Medulla oblongata (tissue), 1 donor: ENCODE measurements around the gene SLC24A4.

ENCODE experiments used
- DNase-seq: peaks from one replicate; pipeline ENCODE4 v3.0.0-alpha.2; 2015; ENCODE audit errors: extremely low spot score

Gene SLC24A4, protein sequence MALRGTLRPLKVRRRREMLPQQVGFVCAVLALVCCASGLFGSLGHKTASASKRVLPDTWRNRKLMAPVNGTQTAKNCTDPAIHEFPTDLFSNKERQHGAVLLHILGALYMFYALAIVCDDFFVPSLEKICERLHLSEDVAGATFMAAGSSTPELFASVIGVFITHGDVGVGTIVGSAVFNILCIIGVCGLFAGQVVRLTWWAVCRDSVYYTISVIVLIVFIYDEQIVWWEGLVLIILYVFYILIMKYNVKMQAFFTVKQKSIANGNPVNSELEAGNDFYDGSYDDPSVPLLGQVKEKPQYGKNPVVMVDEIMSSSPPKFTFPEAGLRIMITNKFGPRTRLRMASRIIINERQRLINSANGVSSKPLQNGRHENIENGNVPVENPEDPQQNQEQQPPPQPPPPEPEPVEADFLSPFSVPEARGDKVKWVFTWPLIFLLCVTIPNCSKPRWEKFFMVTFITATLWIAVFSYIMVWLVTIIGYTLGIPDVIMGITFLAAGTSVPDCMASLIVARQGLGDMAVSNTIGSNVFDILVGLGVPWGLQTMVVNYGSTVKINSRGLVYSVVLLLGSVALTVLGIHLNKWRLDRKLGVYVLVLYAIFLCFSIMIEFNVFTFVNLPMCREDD

DNA sequence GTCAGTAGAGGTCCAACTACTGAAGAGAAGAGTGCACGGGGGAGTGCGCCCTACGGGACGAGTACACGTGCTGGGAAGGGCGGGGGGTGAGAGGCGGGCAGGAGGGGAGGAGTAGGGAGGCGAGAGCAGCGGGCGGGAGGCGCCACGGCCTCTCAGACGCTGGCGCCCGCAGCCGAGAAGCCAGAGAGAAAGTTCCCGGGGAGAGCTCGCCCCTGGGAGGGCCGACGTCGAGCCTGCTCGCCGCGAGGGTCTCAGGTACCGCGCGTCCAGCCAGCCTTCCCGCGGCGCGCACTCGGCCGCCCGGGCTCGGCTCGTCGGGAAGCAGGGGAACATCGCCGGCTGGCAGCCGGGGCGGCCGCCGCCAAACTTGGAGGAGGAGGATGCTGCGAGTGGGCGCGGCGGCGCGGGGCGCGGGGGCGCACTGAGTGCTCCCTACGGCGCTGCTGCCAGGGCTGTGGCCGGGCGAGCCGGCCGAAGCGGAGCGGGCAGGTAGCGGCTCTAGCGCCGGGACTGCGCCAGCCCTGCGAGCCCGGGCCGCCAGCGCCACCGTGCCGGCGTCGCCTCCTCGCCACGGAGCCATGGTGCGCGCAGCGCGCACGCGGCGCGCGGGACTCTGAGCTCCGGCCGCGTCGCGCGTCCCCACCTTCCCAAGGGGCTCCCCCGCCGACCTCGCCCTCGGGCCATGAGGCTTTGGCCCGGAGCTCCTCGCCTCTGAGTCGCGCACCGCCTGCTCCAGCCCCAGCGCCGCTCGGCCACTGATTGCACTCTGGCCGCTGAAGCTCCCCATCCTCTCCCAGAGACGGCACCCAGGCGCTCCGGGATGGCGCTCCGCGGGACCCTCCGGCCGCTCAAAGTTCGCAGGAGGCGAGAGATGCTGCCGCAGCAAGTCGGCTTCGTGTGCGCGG lies at the start of gene SLC24A4:
Gene SLC24A4, plus strand, starts transcription at position 155 of the 905 bp plus-strand sequence. Its CDS starts 666 bp downstream, at position 821.
- DNase-seq = peak; percentile 21

GRCh38 chr14:92273166-92273565 lies 49.8 kb upstream of the SLC24A4 start:
- DNase-seq = no peak

- no peak for DNase-seq
These were observed 48.9 kb upstream of the SLC24A4 start for GRCh38 chr14:92274055-92274454.

DNA sequence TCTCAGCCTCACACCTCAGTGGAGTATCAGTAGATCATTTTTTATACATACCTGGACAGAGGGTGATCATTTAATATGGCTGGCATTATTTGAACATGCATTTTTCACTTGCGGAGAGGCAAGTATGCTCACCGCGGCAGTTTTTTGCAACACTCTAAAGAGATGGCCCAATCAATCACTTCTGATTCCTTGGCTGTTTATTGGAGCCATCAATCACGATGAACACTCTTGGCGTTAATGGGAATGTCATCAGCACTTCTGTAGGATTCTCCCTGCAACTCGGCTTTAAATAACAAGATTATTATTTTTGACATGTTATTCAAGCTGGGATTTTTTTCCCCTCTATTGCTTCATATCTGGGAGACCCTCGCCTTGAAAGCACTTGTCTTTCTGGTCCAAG lies 46.9 kb upstream of the SLC24A4 start:
- DNase-seq = no peak

DNA sequence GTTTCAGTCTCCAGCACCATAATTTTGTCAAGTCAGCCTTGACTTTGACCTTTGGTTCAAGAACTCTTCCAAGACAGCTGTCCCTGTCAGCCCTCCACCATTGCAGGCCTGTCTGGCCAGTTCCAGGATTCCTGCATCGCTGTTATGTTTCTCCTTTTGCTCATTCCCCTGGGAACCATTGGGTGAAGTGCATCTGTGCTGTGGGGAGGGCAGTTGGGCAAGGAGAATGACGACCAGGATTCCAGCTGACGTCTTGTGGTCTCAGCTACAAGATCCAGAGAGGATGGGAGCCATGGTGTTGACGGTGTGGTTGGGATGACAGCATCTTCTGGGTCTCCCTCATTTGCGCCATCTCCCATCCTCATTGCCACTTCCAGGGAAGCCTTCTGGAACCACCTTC lies 45.9 kb upstream of the SLC24A4 start:
- no peak for DNase-seq

DNA sequence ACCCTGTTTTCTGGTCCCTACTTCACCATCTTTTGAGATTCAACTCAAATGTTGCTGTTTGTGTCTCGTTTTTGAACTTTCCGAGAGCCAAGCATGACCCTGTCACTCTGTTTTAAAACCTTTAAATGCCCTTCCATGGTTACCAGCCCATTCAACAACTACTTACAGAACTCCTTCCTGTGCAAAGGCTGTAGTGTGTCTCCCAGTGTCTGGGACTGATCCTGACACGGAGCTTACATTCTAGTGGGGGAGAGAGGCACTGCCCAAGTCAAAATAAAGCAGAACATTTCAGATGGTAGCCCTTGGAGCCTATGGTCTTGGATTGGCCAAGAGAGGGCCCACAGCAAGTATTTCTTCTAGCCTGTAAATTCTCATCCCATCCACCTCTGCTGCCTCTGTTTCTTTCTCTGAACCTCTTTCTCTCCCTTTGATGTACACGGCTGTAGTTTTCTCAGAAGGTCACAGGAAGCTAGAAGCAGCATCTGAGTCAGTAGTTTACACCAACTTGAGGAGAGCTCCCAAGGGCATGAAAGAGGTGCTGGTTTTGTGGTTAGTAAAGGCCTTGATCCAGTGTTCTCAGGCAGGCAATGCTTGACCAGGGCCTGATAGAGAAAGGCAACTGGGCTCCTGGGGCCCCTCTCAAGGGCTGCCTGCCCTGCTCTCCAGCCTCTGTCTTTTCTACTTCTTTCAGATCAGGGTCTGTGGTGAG lies 42.3 kb upstream of the SLC24A4 start:
- DNase-seq = no peak

DNA sequence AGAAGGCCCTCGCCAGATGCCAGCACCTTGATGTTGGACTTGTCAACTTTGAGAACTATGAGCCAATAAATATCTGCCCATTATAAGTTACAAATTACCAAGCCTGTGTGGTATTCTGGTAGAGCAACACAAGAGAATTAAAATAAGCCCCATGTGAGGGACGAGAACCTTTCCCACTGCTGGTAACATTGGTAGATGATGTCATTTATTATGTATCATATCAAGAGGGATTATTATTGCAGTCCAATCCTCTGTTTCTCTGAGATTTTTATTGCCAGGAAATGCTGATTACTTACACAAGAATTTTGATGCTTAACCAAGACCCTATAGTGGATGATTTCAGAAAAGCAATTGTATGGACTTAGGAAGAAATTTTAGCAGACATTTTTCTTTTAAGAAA lies 40.3 kb upstream of the SLC24A4 start:
- no peak for DNase-seq

DNA sequence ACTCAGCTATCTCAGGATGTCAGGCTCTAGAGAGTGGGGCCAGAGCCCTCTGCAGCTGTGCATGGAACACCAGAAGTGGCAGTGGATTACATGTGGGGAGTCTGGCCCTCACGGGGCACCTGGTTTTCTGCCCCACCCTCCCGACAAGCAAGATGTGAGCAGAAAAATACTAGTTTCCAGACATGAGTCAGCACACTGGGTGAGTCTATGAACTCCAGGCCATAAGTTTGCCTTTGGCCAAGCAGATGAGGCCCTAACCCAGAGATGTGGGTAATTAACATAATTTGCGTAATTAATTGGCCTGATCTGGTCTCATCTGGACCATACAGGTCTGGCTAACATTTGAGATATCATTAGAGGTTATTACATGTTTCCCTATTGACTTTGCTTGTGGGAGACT lies 37.7 kb upstream of the SLC24A4 start:
- DNase-seq = no peak

DNA sequence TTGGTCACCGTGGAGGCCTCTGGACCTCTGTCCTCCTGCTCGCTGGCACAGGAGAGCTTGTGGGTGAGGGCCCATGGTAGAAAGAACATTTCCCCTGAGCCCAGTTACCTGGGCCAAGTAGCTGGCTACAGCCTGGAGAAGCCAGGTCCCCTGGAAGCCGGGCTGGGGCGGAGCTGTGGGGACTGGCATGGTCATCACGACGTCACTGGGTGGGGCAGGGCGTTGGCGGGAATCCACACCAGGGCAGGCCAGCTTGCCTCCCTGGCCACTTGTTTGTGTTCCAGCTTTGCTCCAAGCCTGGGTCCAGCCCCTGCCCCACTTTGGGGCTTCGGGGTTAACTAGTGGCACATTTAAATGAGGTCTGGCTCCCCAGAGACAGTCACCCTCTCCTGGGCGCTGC lies 35.0 kb upstream of the SLC24A4 start:
- DNase-seq = no peak

DNA sequence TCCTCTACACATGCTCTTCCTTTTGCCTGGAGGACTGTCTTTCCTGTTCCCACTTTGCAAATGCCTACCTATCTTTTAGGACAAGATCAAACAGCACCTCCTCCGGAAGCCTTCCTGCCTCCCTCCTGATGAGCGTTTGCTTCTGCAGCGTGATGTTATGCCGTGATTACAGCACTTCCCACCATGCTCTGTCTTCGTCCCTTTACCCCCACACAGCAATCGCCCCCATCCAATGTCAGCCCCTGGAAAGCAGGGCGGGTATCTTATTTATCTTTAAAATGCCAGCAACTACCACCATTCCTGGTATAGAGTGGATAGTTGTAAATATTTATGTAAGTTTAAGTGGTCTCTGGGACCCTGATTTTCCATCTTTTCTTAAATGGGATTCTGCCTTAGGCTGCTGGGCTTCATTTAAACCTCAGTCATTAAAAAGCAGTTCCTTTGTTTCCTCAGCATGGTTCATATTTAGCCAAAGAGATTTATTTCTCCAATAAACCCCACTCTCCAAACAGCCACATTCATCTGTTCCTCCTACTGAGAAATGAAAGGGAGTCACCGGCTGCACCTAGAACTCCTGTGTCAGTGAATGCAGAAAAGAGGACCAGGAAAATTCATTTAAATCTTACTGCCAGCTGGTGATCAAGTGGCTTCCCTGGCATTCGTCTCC lies 33.8 kb upstream of the SLC24A4 start:
- no peak for DNase-seq

GRCh38 chr14:92292673-92293072 lies 30.3 kb upstream of the SLC24A4 start:
- DNase-seq = no peak

DNA sequence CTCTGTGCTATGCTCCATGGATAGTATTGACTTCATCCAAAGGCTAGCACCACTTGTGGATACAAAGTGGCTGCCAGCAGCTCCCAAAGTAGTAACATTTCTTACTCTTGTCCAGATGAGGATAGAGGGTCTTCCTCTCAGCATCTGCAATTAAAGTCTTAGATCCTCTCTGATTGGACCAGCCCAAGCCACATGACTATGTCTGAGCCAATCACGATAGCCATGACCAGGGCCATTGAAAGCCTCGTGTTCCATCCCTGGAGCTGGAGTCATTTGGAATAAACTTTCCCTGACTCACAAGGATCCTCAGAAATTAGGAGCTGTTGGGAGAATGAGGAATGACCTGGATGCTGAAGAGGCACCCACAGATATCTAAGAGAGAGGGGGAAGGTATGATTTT lies 28.5 kb upstream of the SLC24A4 start:
- peak; percentile 9 for DNase-seq

DNA sequence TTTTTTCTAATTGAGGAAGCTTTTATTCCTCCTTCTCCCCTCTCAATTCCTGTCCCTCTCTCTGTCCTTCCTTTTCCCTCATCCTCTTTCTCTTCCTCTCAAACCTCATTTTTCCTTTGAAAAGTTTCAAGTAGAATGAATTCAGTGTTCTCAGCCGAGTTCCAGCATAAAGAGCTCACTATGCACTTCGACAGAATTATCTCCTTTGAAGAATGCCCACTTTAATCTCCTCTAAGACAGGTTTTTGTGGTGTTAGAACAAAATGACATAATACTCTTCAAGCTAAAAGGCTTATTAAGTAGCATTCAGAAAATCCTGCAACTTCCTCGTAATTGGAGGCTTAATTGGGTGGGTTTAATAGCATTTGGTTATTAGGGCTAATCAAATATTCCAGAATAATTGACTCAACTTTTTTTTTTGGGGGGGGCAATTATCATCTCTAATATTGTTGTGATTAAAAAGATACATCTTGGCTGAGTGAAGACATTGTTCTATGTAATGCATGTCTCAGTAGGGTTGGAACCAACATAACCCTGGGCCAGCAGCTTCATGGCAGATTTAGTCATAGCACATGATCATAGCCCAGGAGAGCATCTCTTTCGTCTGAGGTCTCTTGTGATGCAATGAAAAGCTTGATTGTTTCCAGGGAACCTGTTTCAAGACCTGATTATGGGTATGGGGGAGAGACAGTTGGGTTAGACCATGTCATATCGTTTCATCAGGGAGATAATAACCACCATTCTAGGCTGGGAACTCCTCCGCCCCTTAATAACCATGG lies 25.0 kb upstream of the SLC24A4 start:
- no peak for DNase-seq

GRCh38 chr14:92302481-92302880 lies 20.5 kb upstream of the SLC24A4 start:
- no peak for DNase-seq

DNA sequence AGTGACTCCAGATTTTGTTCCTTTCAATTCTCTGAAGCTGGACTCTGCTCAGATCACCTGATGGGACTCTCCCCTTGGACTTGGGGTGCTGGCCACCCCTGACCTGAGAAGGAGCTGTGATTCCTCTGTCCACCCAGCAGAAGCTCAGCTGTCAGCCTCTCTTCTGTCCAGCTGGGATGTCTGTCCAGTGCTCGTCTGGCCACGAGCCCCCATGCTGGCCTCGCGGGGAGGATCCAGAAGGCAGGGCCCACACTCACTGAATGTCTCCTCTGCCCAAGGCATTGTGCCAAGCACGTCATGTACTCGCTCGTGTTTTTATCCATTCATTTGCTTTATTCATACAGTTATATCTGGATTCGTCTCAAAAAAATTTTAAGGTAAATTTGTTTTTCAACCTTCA lies 14.2 kb upstream of the SLC24A4 start:
- no peak for DNase-seq

GRCh38 chr14:92309968-92310530 lies 12.9 kb upstream of the SLC24A4 start:
- DNase-seq = no peak

- DNase-seq = no peak
These were observed 12.1 kb upstream of the SLC24A4 start for GRCh38 chr14:92310776-92311375.

DNA sequence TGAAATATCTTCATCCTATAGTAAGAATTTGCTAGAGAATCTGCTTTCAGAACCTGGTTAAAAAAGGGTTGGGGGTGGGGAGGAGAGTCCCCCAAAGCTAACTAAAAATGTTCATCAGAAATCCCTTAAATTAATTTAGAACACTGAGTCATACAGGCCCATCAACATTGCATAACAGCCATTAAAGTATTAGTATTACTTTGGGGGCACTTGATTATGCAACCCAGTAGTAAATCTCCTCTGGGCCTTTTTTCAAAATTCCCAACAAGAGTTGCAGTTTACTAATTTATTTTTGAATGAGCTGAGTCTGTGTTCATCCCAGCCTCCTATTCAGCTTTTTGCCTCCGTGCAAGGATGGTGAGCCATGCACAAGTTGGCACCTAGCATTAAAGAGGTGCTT lies 8.8 kb upstream of the SLC24A4 start:
- no peak for DNase-seq

DNA sequence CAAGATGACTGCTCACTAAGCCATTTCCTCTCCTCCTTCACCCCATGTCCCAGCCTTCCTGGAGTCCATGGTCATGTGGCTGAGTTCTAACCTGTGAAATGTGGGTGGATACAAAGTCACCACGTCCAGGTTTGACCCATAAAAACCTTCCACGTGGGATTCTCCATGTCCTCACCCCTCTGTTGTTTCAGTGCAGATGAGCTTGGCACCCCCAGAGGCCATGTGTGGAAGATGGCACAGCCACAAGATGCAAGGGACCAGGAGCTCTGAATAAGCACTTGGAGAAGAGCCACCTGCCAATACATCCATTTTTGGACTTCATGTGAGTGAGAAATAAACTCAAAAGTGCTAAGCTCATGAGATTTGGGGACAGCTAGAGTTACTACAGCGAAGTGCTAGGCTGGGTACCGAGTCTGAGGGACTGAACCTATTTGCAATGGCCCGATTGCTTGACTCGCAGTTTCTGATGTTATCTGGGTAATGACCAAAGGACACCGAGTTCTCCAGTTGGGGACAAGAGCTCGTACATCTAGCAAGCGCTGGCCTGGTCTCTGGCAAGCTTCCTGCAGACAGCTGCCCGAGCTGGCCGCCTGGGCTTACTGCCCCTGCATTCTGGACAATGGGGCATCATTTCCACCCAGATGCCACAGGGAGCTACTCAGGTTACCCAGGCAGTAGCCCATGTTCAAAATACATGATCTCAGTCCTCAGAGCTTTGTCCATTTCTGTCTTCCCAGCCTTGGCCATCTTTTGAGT lies 7.7 kb upstream of the SLC24A4 start:
- peak; percentile 72 for DNase-seq
